Left colon (tissue), 2 donors: ENCODE data around the gene CCSER1. TPM values are rescaled to one million over a fixed set of nuclear protein-coding genes. Genes with fewer than 3 reads are reported as not detected.
"Not testable (repeated sequence)": the region's sequence is repeated elsewhere in the genome, so short reads cannot be mapped to it uniquely, and the experiment has no call there.

Experiments
- ATAC-seq: fragments of 200-7000 bp; cut with Tn5 transposase; one replicate; pipeline ENCODE4 v1.9.1; 2020; ENCODE audit warnings: mild to moderate bottlenecking, moderate library complexity
- DNase-seq, 2 donors: peaks; one replicate each; pipeline ENCODE4 v3.0.0-alpha.2; 2020
- intact Hi-C, 2 donors: fragments of 100-400 bp; cut with DNase I in 1 of 2; cut with micrococcal nuclease in 1 of 2; formaldehyde crosslinking; loops; one replicate each; pipeline versions ENCODE4 v1.11.2 to v1.14.0; 2022; cut with DNase I, micrococcal nuclease
- total RNA-seq, 2 donors: library from RNA; stranded (reverse); fragmentation: NEBNext Ultra II Directional; extraction: Animal tissue kit (Norgen Biotek cat#: 25700); gene quantifications; one replicate each; pipeline ENCODE4 v1.2.1, GENCODE V29; 2021
- donor health status: DM: no; HTN: no; CAD: no.
- donor health status: DM: yes; HTN: yes; CAD: no.

CCSER1 gene
- total RNA-seq, 2 donors from 2014 or later = 14.4 to 22.7 TPM

DNA sequence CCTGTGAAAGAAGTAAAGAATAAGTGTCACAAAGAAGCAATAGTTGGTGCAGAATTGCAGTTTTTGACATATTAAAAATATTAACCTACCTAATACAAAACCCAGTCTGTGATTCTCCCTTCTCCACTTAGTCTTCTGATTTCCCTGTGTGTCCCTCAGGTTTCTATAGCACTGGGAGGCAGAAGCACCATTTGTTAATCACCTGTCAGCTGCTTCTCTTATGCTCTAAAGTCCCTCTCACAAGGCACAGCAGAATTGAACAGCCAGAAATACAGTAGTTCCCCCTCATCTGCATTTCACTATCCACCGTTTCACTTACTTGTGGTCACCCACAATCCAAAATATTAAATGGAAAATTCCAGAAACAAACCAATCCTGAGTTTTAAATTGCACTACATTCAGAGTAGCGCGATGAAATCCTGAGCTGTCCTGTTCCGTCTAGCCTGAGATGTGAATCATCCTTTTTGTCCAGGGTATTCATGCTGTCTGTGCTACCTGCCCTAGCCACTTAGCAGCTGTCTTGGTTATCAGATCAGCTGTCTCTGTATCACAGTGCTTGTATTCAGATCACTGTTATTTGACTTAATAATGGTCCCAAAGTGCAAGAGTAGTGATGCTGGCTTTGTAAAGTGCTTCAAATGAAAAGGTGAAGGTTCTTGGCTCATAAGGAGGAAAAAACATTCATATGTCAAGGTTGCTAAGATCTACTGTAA is 1192.5 kb downstream of the CCSER1 start:
- DNase-seq = no peak
- no peak for ATAC-seq
- intact Hi-C loops = no loop called here

DNA sequence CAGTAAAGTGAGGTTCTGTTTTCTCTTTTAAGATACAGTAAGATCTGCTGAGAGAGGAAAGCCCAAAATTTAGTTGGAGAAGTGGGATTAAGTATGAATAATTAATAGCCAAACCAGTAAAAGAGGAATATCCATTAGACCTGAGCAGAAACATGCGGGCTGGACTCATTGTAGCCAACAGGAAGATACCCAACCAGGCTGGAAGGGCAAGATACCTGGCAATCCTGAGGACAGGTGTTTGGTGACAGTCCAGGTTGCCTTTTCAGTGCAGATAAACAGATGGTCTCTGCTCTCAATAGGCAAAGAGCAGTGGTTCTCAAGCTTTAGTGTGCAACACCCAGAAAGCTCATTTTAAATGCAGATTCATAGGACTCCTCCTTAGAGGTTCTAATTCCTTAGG is 1195.8 kb downstream of the CCSER1 start:
- intact Hi-C loops = no loop called here
- DNase-seq (no peak), ATAC-seq (no peak)

DNA sequence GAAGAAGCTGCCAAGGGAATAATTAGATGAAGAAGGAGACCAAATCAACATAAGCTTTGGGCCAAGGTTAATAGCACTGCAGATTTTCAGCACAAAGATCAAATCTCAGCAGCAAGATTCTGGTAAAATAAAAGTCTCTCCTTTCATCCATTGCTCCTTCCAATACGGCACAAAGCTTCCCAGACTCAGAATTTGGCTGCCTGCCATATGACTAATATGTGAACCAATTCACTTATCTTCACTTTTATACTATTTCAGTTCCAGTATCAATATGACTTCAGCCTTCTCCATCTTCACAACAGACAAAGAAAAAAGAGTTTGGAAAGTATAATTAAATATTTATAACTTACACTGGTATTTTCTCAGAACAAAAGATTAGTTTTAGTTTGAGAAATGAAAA is 1198.3 kb downstream of the CCSER1 start:
- intact Hi-C loops = no loop called here
- no peak for ATAC-seq
- no peak for DNase-seq

DNA sequence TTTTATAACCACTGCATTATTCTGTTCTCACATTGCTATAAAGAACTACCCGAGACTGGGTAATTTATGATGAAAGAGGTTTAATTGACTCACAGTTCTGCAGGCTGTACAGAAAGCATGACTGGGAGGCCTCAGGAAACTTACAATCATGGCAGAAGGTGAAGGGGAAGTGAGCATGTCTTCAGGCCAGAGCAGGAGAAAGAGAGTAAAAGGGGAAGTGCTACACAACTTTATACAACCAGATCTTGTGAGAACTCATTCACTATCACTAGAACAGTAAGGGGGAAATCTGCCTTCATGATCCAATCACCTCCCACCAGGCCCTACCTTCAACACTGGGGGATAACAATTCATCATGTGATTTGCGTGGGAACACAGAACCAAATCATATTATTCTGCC is 1199.0 kb downstream of the CCSER1 start:
- DNase-seq, ATAC-seq, intact Hi-C loops: not testable (repeated sequence)

DNA sequence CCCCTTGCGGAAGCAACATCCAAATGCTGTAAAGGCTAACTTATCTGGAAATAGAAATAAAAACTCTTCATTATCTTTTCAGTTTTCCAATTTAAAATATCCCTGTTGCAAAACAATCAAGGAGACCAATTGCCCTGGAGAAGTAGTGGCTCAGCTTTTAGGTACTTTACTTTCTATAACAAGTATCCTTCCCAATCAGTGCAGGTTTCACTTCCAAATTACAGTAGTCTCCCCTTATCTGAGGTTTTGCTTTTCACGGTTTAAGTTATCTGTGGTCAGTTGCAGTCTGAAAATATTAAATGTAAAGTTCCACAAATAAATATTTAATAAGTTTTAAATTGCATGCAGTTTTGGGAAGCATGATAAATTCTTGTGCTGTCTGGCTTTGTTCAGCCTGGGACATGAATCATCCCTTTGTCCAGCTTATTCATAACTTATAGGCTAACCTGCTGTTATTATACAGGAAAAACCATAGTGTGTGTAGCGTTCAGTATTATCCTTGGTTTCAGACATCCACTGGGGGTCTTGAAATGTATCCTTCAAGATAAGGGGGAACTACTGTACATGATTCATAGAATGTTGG is 1203.5 kb downstream of the CCSER1 start:
- ATAC-seq (no peak), DNase-seq (no peak)
- intact Hi-C loops = no loop called here

DNA sequence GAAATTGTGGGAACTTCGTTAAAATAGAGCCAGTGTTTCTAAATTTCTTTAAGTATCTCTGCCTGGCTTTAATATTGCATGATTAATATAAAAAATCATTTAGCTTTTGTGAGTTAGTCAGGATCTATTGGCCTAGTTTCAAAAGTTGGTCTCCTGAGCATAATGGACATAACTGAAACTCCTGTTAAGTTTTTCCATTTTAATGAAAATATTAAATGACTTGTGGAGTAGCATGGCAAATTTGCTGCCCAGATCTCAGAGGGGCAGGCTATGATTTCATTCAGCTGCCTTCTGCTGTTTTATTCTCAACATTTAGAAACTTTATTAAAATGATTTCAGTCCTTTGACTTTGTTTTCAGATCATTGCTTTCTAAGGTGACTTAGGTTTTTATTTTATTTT is 1213.6 kb downstream of the CCSER1 start:
- no peak for DNase-seq
- ATAC-seq = no peak
- intact Hi-C loops = no loop called here

DNA sequence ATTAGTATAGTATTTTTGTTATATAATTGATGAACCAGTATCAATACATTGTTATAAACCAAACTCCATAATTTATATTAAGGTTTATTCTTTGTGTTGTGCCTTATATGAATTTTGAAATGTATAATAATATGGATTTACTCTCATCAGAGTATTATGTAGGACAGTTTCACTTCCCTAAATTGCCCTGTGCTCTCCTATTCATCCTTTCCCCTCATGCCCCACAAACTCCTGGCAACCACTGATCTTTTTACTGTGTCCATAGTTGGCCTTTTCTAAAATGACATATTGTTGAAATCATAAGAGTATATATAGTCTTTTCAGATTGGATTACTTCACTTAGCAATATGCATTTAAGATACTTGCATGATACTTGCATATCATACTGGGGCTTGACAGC is 1218.4 kb downstream of the CCSER1 start:
- ATAC-seq (no peak), DNase-seq (no peak)
- intact Hi-C loops = no loop called here

DNA sequence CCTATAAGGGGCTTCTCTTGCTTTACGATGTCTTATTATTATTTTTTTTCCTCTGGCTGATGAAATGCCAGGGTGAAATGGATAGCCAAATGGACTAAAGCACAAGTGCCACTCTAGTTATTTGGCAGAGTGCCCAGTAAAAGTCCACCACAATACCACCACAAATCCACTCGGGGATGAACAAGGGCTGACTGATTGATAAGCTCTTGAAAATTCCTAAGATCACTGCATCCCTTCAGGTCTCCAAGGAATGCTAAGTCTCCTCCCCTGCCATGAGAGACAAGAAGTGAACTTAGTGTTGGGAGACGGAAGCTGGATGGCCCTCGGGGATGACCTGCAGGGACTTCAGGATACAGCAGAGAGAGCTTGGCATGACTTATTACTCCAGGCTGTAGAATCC is 1229.3 kb downstream of the CCSER1 start:
- ATAC-seq, DNase-seq, intact Hi-C loops: not testable (repeated sequence)

DNA sequence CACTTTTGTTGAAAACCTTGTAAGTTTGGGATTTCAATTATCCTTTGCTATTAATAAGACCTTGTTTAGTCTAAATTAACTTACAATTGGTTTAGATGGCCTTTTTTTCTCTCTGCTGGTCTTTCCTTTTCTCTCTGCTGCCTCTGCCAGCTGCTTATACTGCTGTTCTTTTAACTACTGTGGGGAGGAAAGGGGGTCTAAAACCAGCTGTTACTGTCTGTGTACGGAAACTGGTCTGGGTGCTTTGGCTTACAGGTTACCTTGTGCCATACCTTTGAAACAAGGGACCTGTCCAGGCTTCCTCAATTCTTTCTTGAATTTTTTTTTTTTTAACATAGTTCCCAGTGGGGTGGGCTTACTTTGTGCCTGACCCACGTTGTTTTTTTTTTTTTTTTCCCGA is 1230.8 kb downstream of the CCSER1 start:
- DNase-seq, intact Hi-C loops, ATAC-seq: not testable (repeated sequence)

DNA sequence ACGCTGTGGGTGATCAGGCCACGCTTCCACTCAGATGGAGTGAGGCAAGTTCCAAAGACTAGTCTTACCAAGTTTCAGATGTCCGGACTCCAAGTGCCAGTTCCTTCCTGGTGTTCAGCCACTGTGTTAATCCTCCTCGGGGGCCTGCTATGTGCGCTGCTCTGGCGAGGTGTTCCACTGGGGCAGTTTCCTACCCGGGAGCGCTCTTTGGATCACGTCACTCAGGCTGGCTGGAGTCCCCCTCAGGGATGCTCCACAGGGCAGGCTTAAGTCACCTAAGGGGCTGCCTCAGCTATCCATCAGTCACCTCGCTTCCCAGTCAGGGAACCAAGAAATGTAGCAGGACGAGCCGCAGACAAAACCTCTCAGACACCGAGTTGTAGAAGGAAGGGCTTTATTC is 1231.4 kb downstream of the CCSER1 start:
- DNase-seq, intact Hi-C loops, ATAC-seq: not testable (repeated sequence)

DNA sequence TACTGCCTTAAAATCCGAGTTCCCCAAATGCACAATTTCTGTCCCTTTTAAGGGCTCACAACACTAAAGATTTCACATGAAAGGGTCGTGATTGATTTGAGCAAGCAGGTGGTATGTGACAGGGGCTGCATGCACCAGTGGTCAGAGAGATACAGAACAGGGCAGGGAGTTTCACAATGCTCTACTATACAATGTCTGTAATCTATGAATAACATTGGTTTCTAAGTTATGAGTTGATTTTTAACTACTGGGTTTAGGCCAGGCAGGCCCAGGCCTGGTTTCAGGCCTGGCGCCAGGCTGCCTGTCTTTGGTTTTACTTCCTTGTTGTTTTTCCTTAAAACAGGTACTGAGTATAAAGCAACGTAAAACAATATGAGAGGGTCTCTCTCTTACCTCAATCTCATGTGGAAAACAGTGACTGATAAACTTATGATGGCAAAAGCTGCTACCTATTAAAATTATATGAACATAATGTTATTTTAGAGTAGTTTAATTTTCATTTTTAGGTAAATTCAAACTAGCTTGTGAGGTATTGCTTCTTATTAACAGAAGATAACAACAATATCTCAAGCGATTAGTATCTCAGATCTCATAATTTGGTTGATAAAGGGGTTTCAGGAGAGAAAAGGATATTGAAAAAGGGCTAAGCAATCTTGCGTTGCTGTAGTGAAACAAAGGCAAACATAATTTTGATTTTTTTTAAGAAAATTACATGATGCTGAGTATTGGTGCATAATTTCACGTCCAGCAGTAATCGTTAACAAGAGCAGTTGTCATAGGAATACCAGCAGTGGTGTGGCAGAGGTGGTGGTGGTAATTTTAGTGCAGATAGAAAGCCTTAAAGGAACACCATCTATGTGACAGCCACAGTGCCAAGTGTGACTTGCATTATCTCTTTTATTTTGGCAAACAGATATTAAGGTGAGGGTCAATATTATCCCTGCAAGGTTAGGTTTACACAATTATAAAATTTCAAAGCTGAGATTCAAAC is 1232.1 kb downstream of the CCSER1 start:
- intact Hi-C loops = no loop called here
- ATAC-seq (peak; percentile 64), DNase-seq (peak; percentile 36)

DNA sequence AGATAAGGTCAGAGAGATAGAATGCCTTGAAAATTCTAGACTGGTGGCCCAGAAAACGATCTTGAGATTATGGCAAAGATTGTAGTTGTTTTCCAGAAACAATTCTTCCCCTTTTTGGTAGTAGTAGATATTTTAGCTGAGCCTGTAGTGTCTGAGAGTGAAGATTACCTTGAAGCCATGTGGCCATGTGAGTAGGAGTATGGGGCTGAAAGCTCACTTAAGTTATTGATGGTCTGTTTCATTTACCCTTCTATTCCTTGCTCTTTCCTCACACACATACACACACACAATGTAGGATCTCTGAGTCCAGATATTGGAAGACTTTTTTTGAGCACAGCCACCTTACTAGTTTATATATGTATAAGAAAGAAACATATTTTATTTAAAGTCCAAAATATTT is 1234.9 kb downstream of the CCSER1 start:
- DNase-seq = no peak
- ATAC-seq = no peak
- intact Hi-C loops = no loop called here

DNA sequence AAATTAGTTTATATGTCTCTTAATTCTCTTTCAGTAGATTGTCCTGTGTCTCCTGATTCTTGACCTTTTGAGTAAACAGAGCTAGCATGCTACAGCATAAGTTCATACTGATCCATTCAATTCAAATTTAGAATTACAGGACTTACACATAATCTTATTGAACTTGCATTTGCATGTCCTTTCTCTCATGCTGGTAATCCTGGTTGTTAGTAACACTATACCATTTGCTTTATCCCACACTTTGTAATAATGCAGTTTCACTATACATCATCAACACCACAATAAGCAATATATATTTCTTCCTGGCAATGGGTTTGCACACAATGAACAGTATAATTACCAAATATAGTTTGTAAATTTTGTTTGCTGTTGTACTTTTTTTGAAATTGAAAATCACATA is 1239.4 kb downstream of the CCSER1 start:
- ATAC-seq = no peak
- intact Hi-C loops = no loop called here
- no peak for DNase-seq

DNA sequence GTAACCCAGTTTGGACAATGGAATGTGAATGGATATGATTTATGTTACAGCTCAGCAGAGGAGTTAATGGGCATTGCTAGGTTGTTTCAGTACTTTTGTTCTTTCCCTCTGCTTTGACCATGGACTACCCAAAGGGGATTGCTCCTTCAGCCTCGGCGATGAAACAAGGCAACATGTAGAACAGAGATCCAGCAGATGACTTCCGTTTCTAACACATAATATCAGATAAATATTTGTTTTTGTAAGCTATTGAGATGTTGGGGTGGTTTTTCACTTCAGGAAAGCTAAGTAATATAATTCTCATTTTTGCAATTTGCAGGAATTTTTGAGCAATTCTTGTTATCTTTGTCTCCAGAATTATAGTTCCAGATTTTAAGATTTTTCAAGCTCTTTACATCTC is 1241.9 kb downstream of the CCSER1 start:
- no peak for ATAC-seq

DNA sequence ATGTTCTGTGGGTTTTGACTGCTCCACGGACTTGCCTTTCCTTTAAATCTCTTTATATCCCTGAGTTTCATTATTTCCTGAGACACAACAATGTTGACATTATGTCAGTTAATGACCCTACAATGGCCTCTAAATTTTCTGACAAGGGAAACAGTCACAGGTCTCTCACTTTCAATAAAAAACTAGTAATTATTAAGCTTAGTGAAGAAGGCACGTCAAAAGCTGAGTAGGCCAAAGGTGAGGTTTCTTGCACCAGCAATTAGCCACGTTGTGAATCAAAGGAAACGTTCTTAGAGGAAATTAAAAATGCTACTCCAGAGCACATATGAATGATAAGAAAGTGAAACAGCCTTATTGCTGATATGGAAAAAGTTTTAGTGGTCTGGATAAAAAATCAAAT is 1246.4 kb downstream of the CCSER1 start:
- ATAC-seq (peak; percentile 82), DNase-seq (no peak)
- intact Hi-C loops = no loop called here

More for the DNA sequence above, 1241.9 kb downstream of the CCSER1 start:
- intact Hi-C loops = no loop called here
- no peak for DNase-seq

DNA sequence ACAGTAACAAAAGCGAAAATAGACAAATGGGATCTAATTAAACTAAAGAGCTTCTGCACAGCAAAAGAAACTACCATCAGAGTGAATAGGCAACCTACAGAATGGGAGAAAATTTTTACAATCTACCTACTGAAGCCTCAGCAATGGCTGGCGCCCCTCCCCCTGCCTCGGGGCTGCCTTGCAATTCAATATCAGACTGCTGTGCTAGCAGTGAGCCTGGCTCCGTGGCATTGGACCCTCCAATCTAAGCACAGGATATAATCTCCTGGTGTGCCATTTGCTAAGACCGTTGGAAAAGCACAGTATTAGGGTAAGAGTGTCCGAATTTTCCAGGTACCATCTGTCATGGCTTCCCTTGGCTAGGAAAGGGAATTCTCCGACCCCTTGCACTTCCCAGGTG is 1278.2 kb downstream of the CCSER1 start:
- intact Hi-C loops, DNase-seq: not testable (repeated sequence)

DNA sequence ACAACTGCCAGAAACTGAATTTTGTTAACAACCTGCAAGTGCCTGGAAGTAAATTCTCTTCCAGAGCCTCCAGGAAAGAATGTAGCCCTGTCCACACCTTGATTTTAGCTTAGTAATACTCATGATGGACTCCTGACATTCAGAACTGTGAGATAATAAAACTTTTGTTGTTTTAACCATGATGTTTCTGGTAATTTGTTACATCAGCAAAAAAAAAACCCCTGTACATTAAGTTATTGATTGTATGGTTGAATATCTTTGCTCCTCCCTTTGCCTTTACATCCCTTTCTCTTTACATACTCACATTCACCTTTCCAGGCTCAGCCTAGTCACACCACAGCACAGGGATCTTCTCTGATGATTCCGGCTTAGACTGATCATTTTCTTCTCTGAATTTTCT is 1294.8 kb downstream of the CCSER1 start:
- no peak for ATAC-seq
- intact Hi-C loops = no loop called here
- no peak for DNase-seq

More for the DNA sequence above, 1278.2 kb downstream of the CCSER1 start:
- ATAC-seq = not testable (repeated sequence)

DNA sequence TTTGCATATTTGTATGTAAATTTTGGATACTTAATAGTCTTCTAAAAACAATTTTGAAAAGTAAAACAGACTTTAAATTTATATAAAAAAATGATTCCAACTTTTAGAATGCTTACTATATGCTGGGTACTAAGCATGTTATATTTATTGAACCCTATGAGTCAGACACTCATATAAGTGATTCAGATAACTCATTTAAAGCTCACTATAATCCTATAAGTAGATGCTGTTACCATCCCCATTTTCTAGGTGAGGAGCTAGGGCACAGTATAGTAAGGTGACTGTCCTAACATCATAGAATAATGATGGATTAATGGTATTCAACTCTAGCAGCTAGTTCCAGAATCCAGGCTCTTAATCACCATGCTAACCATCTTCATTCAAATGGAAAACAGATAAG is 1299.5 kb downstream of the CCSER1 start:
- ATAC-seq (no peak), DNase-seq (no peak)
- intact Hi-C loops = no loop called here

DNA sequence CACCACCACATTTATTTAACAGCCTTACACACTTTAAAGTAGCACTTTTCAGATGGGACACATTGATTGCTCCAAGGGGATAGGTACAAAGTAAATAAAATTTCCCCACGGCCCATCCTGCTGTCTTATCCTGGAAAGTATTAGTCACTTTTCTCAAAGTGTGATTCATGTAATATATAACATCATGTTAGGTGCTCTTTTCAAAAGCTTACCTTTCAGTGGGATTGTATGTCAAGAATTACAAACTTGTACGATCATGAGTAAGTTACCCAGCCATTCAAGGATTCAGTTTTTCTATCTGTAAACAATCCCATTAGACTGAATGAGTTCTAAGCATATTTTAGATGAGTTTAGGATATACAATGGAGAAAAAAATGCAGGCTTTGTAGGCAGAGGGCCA is 1300.0 kb downstream of the CCSER1 start:
- ATAC-seq (no peak), DNase-seq (no peak)
- intact Hi-C loops = no loop called here

DNA sequence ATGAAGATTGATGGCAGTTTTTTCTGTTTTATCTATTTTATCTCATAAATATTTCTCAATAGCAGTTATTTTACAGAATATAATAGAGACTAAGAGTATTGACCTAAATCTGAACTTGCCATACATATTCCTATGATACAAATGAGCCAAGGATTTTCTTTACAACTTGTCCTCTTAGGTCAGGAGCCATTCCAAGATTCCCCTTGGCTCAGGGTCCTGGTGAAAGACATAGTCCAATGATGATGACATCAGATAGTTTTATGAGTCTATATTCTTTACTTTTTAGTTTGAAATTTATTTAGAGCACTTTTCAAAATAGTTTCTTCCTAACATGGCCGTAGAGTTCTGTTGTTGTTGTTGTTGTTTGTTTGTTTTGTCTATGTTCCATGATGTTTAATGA is 1307.4 kb downstream of the CCSER1 start:
- intact Hi-C loops = no loop called here
- ATAC-seq = no peak

More for the DNA sequence above, 1307.4 kb downstream of the CCSER1 start:
- no peak for DNase-seq
